ENCODE measurements around the gene DOCK7.

DOCK7 gene

GRCh38 chr1:62481681-62482080 is 206.5 kb downstream of the DOCK7 start:
- H3K36me3 ChIP-seq (ENCODE audit: control insufficient read depth in 1 of 2, insufficient read depth in 2 of 2, low read length in 2 of 2) = no peaks in the 10 kb centered on the region
- H4K91ac ChIP-seq (ENCODE audit: low read depth, low read length) = no peak overlapping the region
- H3K4me3 ChIP-seq (ENCODE audit: low read depth, low read length) = no peak overlapping the region
- H3K9me3 ChIP-seq (ENCODE audit: insufficient read depth, low read depth, low read length) = no peaks in the 10 kb centered on the region
- no peak overlapping the region for H2BK5ac ChIP-seq (ENCODE audit: low read depth, low read length, poor library complexity)
- H2BK12ac ChIP-seq (ENCODE audit: low read length) = no peak overlapping the region
- H2AK5ac ChIP-seq (ENCODE audit: low read length) = no peak overlapping the region
- H3K27me3 ChIP-seq (ENCODE audit: insufficient read depth, low read length) = no peaks in the 10 kb centered on the region
- H3K79me2 ChIP-seq (ENCODE audit: control insufficient read depth, insufficient read depth, low read length, poor library complexity) = no peaks in the 10 kb centered on the region
- H3K27ac ChIP-seq (ENCODE audit: low read depth, low read length) = no peak overlapping the region
- H3K9ac ChIP-seq (ENCODE audit: low read length) = no peak overlapping the region
- no peak overlapping the region for H2BK120ac ChIP-seq (ENCODE audit: insufficient read depth, low read length, poor library complexity)
- no peak overlapping the region for H3K4me2 ChIP-seq (ENCODE audit: low read length)
- H3K79me1 ChIP-seq (ENCODE audit: low read length) = no peaks in the 10 kb centered on the region
- WGBS (ENCODE audit: extremely low coverage, insufficient coverage, insufficient read length) = no CpG with 5 or more reads among the region's 3 CpGs
- no peak overlapping the region for H4K12ac ChIP-seq (ENCODE audit: low read depth, low read length)
- peak in 1 of 2 donors; percentile 33 for DNase-seq
- no peak overlapping the region for H3K4ac ChIP-seq (ENCODE audit: low read depth, low read length)
- no peak overlapping the region for H2AFZ ChIP-seq (ENCODE audit: insufficient read depth, low read length, poor library complexity)
- no peaks in the 10 kb centered on the region for H3K4me1 ChIP-seq (ENCODE audit: control insufficient read depth in 1 of 2, insufficient read depth in 2 of 2, low read length in 2 of 2)
- no peak overlapping the region for H3K18ac ChIP-seq (ENCODE audit: low read length)
- no peak overlapping the region for H3K14ac ChIP-seq (ENCODE audit: low read length)
- H4K8ac ChIP-seq (ENCODE audit: low read depth, low read length) = no peak overlapping the region
- H3K23ac ChIP-seq (ENCODE audit: low read length) = no peak overlapping the region

GRCh38 chr1:62476525-62477219 is 211.5 kb downstream of the DOCK7 start:
- Histone ChIP-seq H4K8ac (ENCODE audit: low read depth, low read length) (no peak overlapping the region), H2AK5ac (ENCODE audit: low read length) (no peak overlapping the region), H3K36me3 (ENCODE audit: control insufficient read depth in 1 of 2, insufficient read depth in 2 of 2, low read length in 2 of 2) (peaks cover 6 to 8% of the 10 kb centered on the region in 2 experiments), H2BK12ac (ENCODE audit: low read length) (no peak overlapping the region), H4K91ac (ENCODE audit: low read depth, low read length) (no peak overlapping the region), H3K18ac (ENCODE audit: low read length) (no peak overlapping the region), H4K12ac (ENCODE audit: low read depth, low read length) (no peak overlapping the region), H3K4me3 (ENCODE audit: low read depth, low read length) (no peak overlapping the region), H2AFZ (ENCODE audit: insufficient read depth, low read length, poor library complexity) (no peak overlapping the region), H3K14ac (ENCODE audit: low read length) (no peak overlapping the region), H3K4me1 (ENCODE audit: control insufficient read depth in 1 of 2, insufficient read depth in 2 of 2, low read length in 2 of 2) (no peaks in the 10 kb centered on the region), H2BK120ac (ENCODE audit: insufficient read depth, low read length, poor library complexity) (no peak overlapping the region), H3K27ac (ENCODE audit: low read depth, low read length) (no peak overlapping the region), H3K79me1 (ENCODE audit: low read length) (no peaks in the 10 kb centered on the region), H3K23ac (ENCODE audit: low read length) (no peak overlapping the region), H3K79me2 (ENCODE audit: control insufficient read depth, insufficient read depth, low read length, poor library complexity) (no peaks in the 10 kb centered on the region), H3K9me3 (ENCODE audit: insufficient read depth, low read depth, low read length) (no peaks in the 10 kb centered on the region), H3K4ac (ENCODE audit: low read depth, low read length) (no peak overlapping the region), H3K27me3 (ENCODE audit: insufficient read depth, low read length) (no peaks in the 10 kb centered on the region), H3K4me2 (ENCODE audit: low read length) (no peak overlapping the region), H3K9ac (ENCODE audit: low read length) (no peak overlapping the region), H2BK5ac (ENCODE audit: low read depth, low read length, poor library complexity) (no peak overlapping the region)
- no peak for DNase-seq
- no CpG with 5 or more reads among the region's 3 CpGs for WGBS (ENCODE audit: extremely low coverage, insufficient coverage, insufficient read length)

GRCh38 chr1:62467092-62467491 is 221.1 kb downstream of the DOCK7 start:
- Histone ChIP-seq H3K23ac (ENCODE audit: low read length) (no peak overlapping the region), H3K9me3 (ENCODE audit: insufficient read depth, low read depth, low read length) (no peaks in the 10 kb centered on the region), H4K91ac (ENCODE audit: low read depth, low read length) (no peak overlapping the region), H3K27ac (ENCODE audit: low read depth, low read length) (no peak overlapping the region), H2BK5ac (ENCODE audit: low read depth, low read length, poor library complexity) (no peak overlapping the region), H2AFZ (ENCODE audit: insufficient read depth, low read length, poor library complexity) (no peak overlapping the region), H2AK5ac (ENCODE audit: low read length) (no peak overlapping the region), H3K9ac (ENCODE audit: low read length) (no peak overlapping the region), H3K4me1 (ENCODE audit: control insufficient read depth in 1 of 2, insufficient read depth in 2 of 2, low read length in 2 of 2) (no peaks in the 10 kb centered on the region), H3K79me2 (ENCODE audit: control insufficient read depth, insufficient read depth, low read length, poor library complexity) (no peaks in the 10 kb centered on the region), H3K18ac (ENCODE audit: low read length) (no peak overlapping the region), H4K12ac (ENCODE audit: low read depth, low read length) (no peak overlapping the region), H3K4me2 (ENCODE audit: low read length) (no peak overlapping the region), H3K36me3 (ENCODE audit: control insufficient read depth in 1 of 2, insufficient read depth in 2 of 2, low read length in 2 of 2) (peaks cover 4 to 8% of the 10 kb centered on the region in 2 experiments), H2BK12ac (ENCODE audit: low read length) (no peak overlapping the region), H3K79me1 (ENCODE audit: low read length) (no peaks in the 10 kb centered on the region), H3K4me3 (ENCODE audit: low read depth, low read length) (no peak overlapping the region), H3K14ac (ENCODE audit: low read length) (no peak overlapping the region), H4K8ac (ENCODE audit: low read depth, low read length) (no peak overlapping the region), H2BK120ac (ENCODE audit: insufficient read depth, low read length, poor library complexity) (no peak overlapping the region), H3K4ac (ENCODE audit: low read depth, low read length) (no peak overlapping the region), H3K27me3 (ENCODE audit: insufficient read depth, low read length) (no peaks in the 10 kb centered on the region)
- no peak for DNase-seq

- Histone ChIP-seq H3K4me2 (ENCODE audit: low read length) (no peak overlapping the region), H3K27me3 (ENCODE audit: insufficient read depth, low read length) (no peaks in the 10 kb centered on the region), H2AK5ac (ENCODE audit: low read length) (no peak overlapping the region), H3K9me3 (ENCODE audit: insufficient read depth, low read depth, low read length) (no peaks in the 10 kb centered on the region), H3K79me2 (ENCODE audit: control insufficient read depth, insufficient read depth, low read length, poor library complexity) (no peaks in the 10 kb centered on the region), H3K79me1 (ENCODE audit: low read length) (no peaks in the 10 kb centered on the region), H3K18ac (ENCODE audit: low read length) (no peak overlapping the region), H3K4ac (ENCODE audit: low read depth, low read length) (no peak overlapping the region), H3K23ac (ENCODE audit: low read length) (no peak overlapping the region), H3K4me3 (ENCODE audit: low read depth, low read length) (no peak overlapping the region), H2AFZ (ENCODE audit: insufficient read depth, low read length, poor library complexity) (no peak overlapping the region), H4K12ac (ENCODE audit: low read depth, low read length) (no peak overlapping the region), H3K14ac (ENCODE audit: low read length) (no peak overlapping the region), H3K27ac (ENCODE audit: low read depth, low read length) (no peak overlapping the region), H2BK12ac (ENCODE audit: low read length) (no peak overlapping the region), H2BK5ac (ENCODE audit: low read depth, low read length, poor library complexity) (no peak overlapping the region), H4K8ac (ENCODE audit: low read depth, low read length) (no peak overlapping the region), H2BK120ac (ENCODE audit: insufficient read depth, low read length, poor library complexity) (no peak overlapping the region), H4K91ac (ENCODE audit: low read depth, low read length) (no peak overlapping the region), H3K36me3 (ENCODE audit: control insufficient read depth in 1 of 2, insufficient read depth in 2 of 2, low read length in 2 of 2) (no peaks in the 10 kb centered on the region), H3K9ac (ENCODE audit: low read length) (no peak overlapping the region), H3K4me1 (ENCODE audit: control insufficient read depth in 1 of 2, insufficient read depth in 2 of 2, low read length in 2 of 2) (no peaks in the 10 kb centered on the region)
- WGBS (ENCODE audit: extremely low coverage, insufficient coverage, insufficient read length) = no CpG with 5 or more reads among the region's 3 CpGs
- DNase-seq = no peak
Measured at GRCh38 chr1:62462370-62462769, 225.8 kb downstream of the DOCK7 start.
